ENCODE measurements around the gene PSMB5.

The PSMB5 gene

DNA sequence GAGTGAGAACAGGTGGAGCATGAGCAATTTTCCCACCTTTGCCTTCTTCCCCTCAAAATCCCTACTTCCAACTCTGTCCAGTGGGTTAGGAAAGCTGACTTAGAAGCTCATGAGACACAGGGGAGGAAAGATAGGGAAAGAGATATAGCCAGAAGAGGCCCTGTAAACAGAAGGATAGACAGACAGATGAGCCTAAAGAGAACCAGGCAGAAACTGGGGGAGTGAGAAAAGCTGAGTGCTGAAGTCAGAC is 57.3 kb downstream of the PSMB5 start:
- no peak overlapping the region for H3K4me3 ChIP-seq (ENCODE audit: low read depth, low read length)
- DNase-seq (ENCODE audit: low read depth): no peak
- TF ChIP-seq, protein P1, sequence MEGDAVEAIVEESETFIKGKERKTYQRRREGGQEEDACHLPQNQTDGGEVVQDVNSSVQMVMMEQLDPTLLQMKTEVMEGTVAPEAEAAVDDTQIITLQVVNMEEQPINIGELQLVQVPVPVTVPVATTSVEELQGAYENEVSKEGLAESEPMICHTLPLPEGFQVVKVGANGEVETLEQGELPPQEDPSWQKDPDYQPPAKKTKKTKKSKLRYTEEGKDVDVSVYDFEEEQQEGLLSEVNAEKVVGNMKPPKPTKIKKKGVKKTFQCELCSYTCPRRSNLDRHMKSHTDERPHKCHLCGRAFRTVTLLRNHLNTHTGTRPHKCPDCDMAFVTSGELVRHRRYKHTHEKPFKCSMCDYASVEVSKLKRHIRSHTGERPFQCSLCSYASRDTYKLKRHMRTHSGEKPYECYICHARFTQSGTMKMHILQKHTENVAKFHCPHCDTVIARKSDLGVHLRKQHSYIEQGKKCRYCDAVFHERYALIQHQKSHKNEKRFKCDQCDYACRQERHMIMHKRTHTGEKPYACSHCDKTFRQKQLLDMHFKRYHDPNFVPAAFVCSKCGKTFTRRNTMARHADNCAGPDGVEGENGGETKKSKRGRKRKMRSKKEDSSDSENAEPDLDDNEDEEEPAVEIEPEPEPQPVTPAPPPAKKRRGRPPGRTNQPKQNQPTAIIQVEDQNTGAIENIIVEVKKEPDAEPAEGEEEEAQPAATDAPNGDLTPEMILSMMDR (IDR thresholded peaks at IDR 0.05; ENCODE audit: insufficient read depth, low read depth, low read length, missing control alignments): no peak

DNA sequence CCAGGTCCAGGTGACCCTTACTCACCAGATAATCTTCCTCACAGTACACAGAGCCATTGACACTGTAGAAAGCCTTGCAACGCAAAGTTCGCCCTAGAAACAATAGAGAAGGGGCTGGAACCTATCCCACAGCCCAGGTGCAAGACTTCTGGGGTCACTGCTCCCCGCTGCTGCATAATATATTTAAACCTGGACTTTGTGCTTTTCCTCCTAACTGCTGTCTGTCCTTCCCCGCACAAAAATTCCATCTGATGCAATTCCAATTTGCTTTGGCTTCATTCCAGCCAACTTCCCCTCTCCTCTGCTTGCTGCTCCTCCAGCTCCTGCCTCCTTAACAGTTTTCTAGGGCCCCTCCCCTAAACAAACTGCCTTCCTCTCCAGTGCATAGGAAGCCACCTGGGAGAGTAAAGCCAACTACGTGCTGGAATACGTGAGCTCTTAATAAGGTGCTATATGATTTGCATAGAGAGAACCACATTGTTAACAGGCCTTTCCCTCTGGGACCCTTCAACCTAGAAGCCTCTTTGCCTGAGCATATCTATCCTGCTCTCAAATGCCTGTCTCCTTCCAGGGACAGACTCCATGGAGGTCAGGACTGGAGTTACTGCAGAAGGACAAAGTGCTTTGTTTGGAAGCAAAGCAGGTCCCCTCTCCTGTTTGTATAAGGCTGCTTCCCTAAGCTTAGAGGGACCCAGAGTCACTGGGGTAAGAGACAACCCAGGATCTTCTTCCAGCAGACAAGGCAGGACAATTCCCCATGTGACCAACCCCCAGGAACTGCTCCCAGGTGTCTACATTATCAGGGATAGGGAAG is 57.9 kb downstream of the PSMB5 start:
- H3K4me3 ChIP-seq (ENCODE audit: low read depth, low read length): no peak overlapping the region
- DNase-seq (ENCODE audit: low read depth): no peak
- TF ChIP-seq, protein P1 (IDR thresholded peaks at IDR 0.05; ENCODE audit: insufficient read depth, low read depth, low read length, missing control alignments): no peak
